Liver (tissue), 9 donors: ENCODE measurements around the gene PRPF40B. TPM values are rescaled to one million over a fixed set of nuclear protein-coding genes. Genes with fewer than 3 reads are reported as not detected.

Experiments
- DNase-seq: peaks from one replicate; pipeline ENCODE4 v3.0.0-alpha.2; 2017; ENCODE audit warnings: low spot score
- H3K27ac ChIP-seq, 2 donors: one replicate each; pipeline ENCODE4 v1.7.0; 2013; ENCODE audit warnings: inconsistent platforms in 2 of 2, low read length in 2 of 2, control low read depth in 1 of 2, low read depth in 1 of 2, mild to moderate bottlenecking in 1 of 2
- H3K27me3 ChIP-seq, 4 donors: one replicate each; pipeline versions ENCODE4 v1.6.1 to v1.7.0; 2013; ENCODE audit warnings: low read length in 3 of 4, inconsistent platforms in 1 of 4, mild to moderate bottlenecking in 1 of 4, moderate library complexity in 1 of 4; ENCODE audit not compliant: control insufficient read depth in 4 of 4, insufficient read depth in 4 of 4
- H3K36me3 ChIP-seq, 4 donors: one replicate each; pipeline versions ENCODE4 v1.6.1 to v1.7.0; 2013; ENCODE audit warnings: low read length in 3 of 4, mild to moderate bottlenecking in 3 of 4, low read depth in 1 of 4, moderate library complexity in 1 of 4; ENCODE audit not compliant: control insufficient read depth in 4 of 4, insufficient read depth in 3 of 4
- H3K4me1 ChIP-seq, 4 donors: one replicate each; pipeline versions ENCODE4 v1.6.1 to v1.7.0; 2013; ENCODE audit warnings: low read length in 3 of 4, mild to moderate bottlenecking in 3 of 4, moderate library complexity in 1 of 4; ENCODE audit not compliant: control insufficient read depth in 4 of 4, insufficient read depth in 4 of 4
- H3K4me3 ChIP-seq, 3 donors: one replicate each; pipeline versions ENCODE4 v1.6.1 to v1.7.0; 2013; ENCODE audit warnings: low read length in 3 of 3, control low read depth in 1 of 3, low read depth in 1 of 3, mild to moderate bottlenecking in 1 of 3
- H3K9ac ChIP-seq, 2 donors: one replicate each; pipeline ENCODE4 v1.7.0; 2013; ENCODE audit warnings: low read length in 2 of 2, mild to moderate bottlenecking in 2 of 2, moderate library complexity in 2 of 2, control low read depth in 1 of 2, low read depth in 1 of 2
- H3K9me3 ChIP-seq, 4 donors: one replicate each; pipeline versions ENCODE4 v1.6.1 to v1.7.0; 2013; ENCODE audit warnings: low read length in 3 of 4; ENCODE audit not compliant: control insufficient read depth in 4 of 4
- EGR1 ChIP-seq, 2 donors: IDR thresholded peaks; 2 replicates each; pipeline ENCODE4 v1.6.1; 2016 to 2018; ENCODE audit warnings: antibody characterized with exemption in 2 of 2, low read depth in 2 of 2
- FOXA1 ChIP-seq: IDR thresholded peaks from 2 replicates; pipeline ENCODE4 v1.6.1; 2016; ENCODE audit warnings: antibody characterized with exemption
- GABPA ChIP-seq, 2 donors: IDR thresholded peaks in 1 of 2; conservative IDR thresholded peaks in 1 of 2; 2 replicates each; pipeline ENCODE4 v1.6.1; 2016; ENCODE audit warnings: antibody characterized with exemption in 2 of 2, mild to moderate bottlenecking in 1 of 2, moderate library complexity in 1 of 2
- HNF4A ChIP-seq, 2 donors: conservative IDR thresholded peaks; 2 replicates each; pipeline ENCODE4 v1.6.1; 2016; ENCODE audit warnings: antibody characterized with exemption in 2 of 2, mild to moderate bottlenecking in 2 of 2
- HNF4G ChIP-seq: IDR thresholded peaks from 2 replicates; pipeline ENCODE4 v1.6.1; 2016; ENCODE audit warnings: antibody characterized with exemption
- JUND ChIP-seq, 2 donors: IDR thresholded peaks; 2 replicates each; pipeline ENCODE4 v1.6.1; 2016; ENCODE audit warnings: antibody characterized with exemption in 2 of 2
- NR2F2 ChIP-seq: IDR thresholded peaks from 2 replicates; pipeline ENCODE4 v1.6.1; 2016; ENCODE audit warnings: antibody characterized with exemption
- RAD21 ChIP-seq, 2 donors: IDR thresholded peaks; 2 replicates each; pipeline ENCODE4 v1.6.1; 2016; ENCODE audit warnings: antibody characterized with exemption in 2 of 2, mild to moderate bottlenecking in 2 of 2
- RXRA ChIP-seq, 2 donors: IDR thresholded peaks; 2 replicates each; pipeline ENCODE4 v1.6.1; 2017 to 2018; ENCODE audit warnings: antibody characterized with exemption in 2 of 2, mild to moderate bottlenecking in 1 of 2
- SP1 ChIP-seq: IDR thresholded peaks from 2 replicates; pipeline ENCODE4 v1.6.1; 2018; ENCODE audit warnings: antibody characterized with exemption, mild to moderate bottlenecking
- TAF1 ChIP-seq: conservative IDR thresholded peaks from 2 replicates; pipeline ENCODE4 v1.6.1; 2016; ENCODE audit warnings: antibody characterized with exemption, mild to moderate bottlenecking
- YY1 ChIP-seq: IDR thresholded peaks from 2 replicates; pipeline ENCODE4 v1.6.1; 2016; ENCODE audit warnings: antibody characterized with exemption, mild to moderate bottlenecking
- WGBS: extraction: QIAGEN DNeasy Blood & Tissue Kit; methylation state at CpG from one replicate; pipeline ENCODE4 v1.1.7; 2013; 5-methylcytosine and 5-hydroxymethylcytosine counted together
- polyA plus RNA-seq, 2 donors: library from polyadenylated mRNA; stranded (reverse) in 1 of 2; unstranded in 1 of 2; fragments of 200-250 nt in 1 of 2; fragments of >200 nt in 1 of 2; fragmentation: Nextera tagmentation in 1 of 2; extraction: Ambion mirVana in 1 of 2; gene quantifications; one replicate each; pipeline versions ENCODE4 v1.2.1 to v1.2.3, GENCODE V29; 2013 to 2015
- total RNA-seq, 2 donors: library from RNA; depleted of rRNA; stranded (reverse); fragments of >200 nt; gene quantifications; one replicate each; pipeline ENCODE4 v1.2.3, GENCODE V29; 2014
- TF ChIP-seq, protein P1 (sequence below): IDR thresholded peaks from 2 replicates; pipeline ENCODE4 v1.6.1; 2016; ENCODE audit warnings: antibody characterized with exemption
- TF ChIP-seq, protein P2 (sequence below): IDR thresholded peaks from 2 replicates; pipeline ENCODE4 v1.6.1; 2016; ENCODE audit warnings: antibody characterized with exemption
- TF ChIP-seq, protein P3 (sequence below): IDR thresholded peaks from 2 replicates; pipeline ENCODE4 v1.6.1; 2016; ENCODE audit warnings: antibody characterized with exemption, mild to moderate bottlenecking
- donor health status: healthy.
- donor health status: healthy.
- donor health status: healthy.
- donor health status: healthy.
- donor health status: healthy.

Gene PRPF40B
- total and polyA plus RNA-seq, 4 donors: 2.4 to 4.8 (median 3.9) TPM

DNA sequence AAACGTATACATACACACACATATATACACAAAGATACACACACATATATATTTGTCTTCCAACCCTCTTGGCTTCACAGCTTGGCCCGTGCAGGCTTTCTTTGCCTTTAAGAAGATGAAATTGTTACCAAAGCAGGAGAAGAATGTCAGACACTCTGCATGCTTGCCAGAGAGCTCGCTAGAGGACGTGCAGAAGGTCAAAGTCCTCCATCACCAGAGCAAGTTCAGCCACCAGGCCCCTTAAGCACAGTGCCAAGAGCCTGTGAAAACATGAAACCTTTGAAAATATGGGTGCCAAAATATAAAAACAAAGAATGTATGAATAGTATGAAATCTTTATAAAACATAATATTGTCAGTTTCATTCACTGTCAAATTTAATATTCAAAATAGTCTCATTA, 40.5 kb upstream of the PRPF40B start:
- H3K36me3 ChIP-seq: peaks cover 0 to 2% (median 0%) of the 10 kb centered on the region in 4 donors
- H3K4me1 ChIP-seq: peaks cover 0 to 8% (median 5%) of the 10 kb centered on the region in 4 donors
- no peak for DNase-seq
- no peak overlapping the region for H3K4me3 ChIP-seq
- 41% methylated on average over 4 of the region's 4 CpGs for WGBS
- no peaks in the 10 kb centered on the region for H3K27me3 ChIP-seq
- no peak overlapping the region for H3K27ac ChIP-seq
- TF ChIP-seq RXRA (IDR thresholded peaks at IDR 0.05): peak; percentile 29 to 37
- TF ChIP-seq HNF4A (conservative IDR thresholded peaks at IDR 0.05): peak; percentile 45 to 55
- peak; percentile 85 for TF ChIP-seq NR2F2
- no peak for TF ChIP-seq EGR1 (IDR thresholded peaks at IDR 0.05; ENCODE audit: low read depth in 2 of 2)
- TF ChIP-seq TAF1: no peak
- TF ChIP-seq RAD21 (IDR thresholded peaks at IDR 0.05): peak in 1 of 2 donors; percentile 17
- no peak overlapping the region for H3K9ac ChIP-seq
- H3K9me3 ChIP-seq: no peaks in the 10 kb centered on the region

DNA sequence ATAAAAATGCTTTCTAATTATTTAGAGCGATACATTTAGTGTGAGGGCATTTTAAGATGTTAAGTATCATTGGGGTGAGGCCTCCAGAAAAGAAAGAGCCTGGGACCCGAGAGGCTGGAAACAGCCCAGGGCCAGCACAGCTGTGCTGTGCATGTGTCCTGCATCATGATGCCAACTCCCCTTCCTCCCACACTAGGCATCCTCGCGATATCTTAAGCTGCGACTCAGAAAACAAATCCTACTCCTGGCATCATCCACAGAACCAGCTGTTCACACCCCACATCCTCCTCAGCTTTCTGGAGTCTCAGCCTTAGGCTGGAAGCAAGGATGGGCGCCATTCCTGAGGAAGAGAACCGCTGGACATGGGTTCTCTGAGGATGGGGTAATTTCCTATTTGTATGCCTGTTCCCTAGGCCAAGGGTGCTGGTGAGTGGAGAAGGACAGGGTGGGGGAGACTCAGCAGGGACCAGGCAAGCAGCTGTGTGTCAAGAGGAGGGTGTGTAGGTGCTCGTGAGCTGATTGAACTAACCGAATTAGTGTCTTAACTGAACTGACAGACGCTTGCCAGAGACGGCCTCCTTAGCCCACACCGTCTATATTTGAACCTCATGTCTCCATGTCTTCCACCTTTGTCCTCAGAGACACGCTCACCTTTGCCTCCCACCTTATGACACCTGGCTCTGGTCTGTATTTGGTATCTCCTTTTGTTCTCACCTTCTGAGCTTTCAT, 39.8 kb upstream of the PRPF40B start:
- Histone ChIP-seq H3K27me3 (no peaks in the 10 kb centered on the region), H3K9me3 (no peaks in the 10 kb centered on the region), H3K36me3 (peaks cover 0 to 2% (median 0%) of the 10 kb centered on the region in 4 donors), H3K27ac (no peak overlapping the region), H3K4me3 (no peak overlapping the region), H3K4me1 (peaks cover 0 to 8% (median 5%) of the 10 kb centered on the region in 4 donors), H3K9ac (no peak overlapping the region)
- no peak for TF ChIP-seq RAD21 (IDR thresholded peaks at IDR 0.05)
- TF ChIP-seq, protein P1, sequence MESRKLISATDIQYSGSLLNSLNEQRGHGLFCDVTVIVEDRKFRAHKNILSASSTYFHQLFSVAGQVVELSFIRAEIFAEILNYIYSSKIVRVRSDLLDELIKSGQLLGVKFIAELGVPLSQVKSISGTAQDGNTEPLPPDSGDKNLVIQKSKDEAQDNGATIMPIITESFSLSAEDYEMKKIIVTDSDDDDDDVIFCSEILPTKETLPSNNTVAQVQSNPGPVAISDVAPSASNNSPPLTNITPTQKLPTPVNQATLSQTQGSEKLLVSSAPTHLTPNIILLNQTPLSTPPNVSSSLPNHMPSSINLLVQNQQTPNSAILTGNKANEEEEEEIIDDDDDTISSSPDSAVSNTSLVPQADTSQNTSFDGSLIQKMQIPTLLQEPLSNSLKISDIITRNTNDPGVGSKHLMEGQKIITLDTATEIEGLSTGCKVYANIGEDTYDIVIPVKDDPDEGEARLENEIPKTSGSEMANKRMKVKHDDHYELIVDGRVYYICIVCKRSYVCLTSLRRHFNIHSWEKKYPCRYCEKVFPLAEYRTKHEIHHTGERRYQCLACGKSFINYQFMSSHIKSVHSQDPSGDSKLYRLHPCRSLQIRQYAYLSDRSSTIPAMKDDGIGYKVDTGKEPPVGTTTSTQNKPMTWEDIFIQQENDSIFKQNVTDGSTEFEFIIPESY: no peak
- TF ChIP-seq TAF1: no peak
- TF ChIP-seq NR2F2: no peak
- TF ChIP-seq SP1: no peak
- no peak for TF ChIP-seq HNF4G
- TF ChIP-seq HNF4A (conservative IDR thresholded peaks at IDR 0.05): no peak
- TF ChIP-seq, protein P2, sequence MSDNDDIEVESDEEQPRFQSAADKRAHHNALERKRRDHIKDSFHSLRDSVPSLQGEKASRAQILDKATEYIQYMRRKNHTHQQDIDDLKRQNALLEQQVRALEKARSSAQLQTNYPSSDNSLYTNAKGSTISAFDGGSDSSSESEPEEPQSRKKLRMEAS: no peak
- no peak for DNase-seq
- 90% methylated on average over 13 of the region's 13 CpGs for WGBS

DNA sequence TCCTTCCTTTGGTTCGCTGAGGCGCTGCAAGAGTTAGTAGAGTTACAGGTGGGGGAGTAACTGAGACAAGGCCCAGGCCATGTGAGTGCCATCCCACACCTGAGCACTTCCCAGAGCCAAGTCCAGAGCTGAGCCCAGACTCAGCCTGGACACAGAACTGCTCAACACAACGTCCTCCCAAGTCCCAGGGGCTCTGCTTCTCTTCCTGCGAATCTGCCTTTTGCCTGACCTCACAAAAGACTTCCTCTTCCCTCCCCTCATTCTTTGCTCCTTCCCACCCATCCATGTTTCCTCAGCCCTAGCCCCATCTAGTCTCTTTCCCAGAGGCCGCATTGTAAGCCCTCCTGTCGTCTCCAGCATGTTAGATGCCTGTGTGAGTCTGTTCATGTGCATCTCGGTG, 38.8 kb upstream of the PRPF40B start:
- H3K27me3 ChIP-seq: no peaks in the 10 kb centered on the region
- H3K27ac ChIP-seq: no peak overlapping the region
- no peak overlapping the region for H3K4me3 ChIP-seq
- H3K4me1 ChIP-seq: peaks cover 0 to 8% (median 5%) of the 10 kb centered on the region in 4 donors
- no peaks in the 10 kb centered on the region for H3K9me3 ChIP-seq
- H3K36me3 ChIP-seq: peaks cover 0 to 2% (median 0%) of the 10 kb centered on the region in 4 donors
- DNase-seq: no peak
- 87% methylated on average over 7 of the region's 7 CpGs for WGBS
- H3K9ac ChIP-seq: no peak overlapping the region
- TF ChIP-seq HNF4G: no peak
- TF ChIP-seq, protein P1: no peak
- TF ChIP-seq FOXA1: no peak
- no peak for TF ChIP-seq HNF4A (conservative IDR thresholded peaks at IDR 0.05)
- no peak for TF ChIP-seq JUND (IDR thresholded peaks at IDR 0.05)
- TF ChIP-seq GABPA (IDR thresholded peaks at IDR 0.05 in 1 of 2, conservative IDR thresholded peaks at IDR 0.05 in 1 of 2): no peak
- TF ChIP-seq, protein P3, sequence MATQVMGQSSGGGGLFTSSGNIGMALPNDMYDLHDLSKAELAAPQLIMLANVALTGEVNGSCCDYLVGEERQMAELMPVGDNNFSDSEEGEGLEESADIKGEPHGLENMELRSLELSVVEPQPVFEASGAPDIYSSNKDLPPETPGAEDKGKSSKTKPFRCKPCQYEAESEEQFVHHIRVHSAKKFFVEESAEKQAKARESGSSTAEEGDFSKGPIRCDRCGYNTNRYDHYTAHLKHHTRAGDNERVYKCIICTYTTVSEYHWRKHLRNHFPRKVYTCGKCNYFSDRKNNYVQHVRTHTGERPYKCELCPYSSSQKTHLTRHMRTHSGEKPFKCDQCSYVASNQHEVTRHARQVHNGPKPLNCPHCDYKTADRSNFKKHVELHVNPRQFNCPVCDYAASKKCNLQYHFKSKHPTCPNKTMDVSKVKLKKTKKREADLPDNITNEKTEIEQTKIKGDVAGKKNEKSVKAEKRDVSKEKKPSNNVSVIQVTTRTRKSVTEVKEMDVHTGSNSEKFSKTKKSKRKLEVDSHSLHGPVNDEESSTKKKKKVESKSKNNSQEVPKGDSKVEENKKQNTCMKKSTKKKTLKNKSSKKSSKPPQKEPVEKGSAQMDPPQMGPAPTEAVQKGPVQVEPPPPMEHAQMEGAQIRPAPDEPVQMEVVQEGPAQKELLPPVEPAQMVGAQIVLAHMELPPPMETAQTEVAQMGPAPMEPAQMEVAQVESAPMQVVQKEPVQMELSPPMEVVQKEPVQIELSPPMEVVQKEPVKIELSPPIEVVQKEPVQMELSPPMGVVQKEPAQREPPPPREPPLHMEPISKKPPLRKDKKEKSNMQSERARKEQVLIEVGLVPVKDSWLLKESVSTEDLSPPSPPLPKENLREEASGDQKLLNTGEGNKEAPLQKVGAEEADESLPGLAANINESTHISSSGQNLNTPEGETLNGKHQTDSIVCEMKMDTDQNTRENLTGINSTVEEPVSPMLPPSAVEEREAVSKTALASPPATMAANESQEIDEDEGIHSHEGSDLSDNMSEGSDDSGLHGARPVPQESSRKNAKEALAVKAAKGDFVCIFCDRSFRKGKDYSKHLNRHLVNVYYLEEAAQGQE: no peak
- TF ChIP-seq NR2F2: no peak
- no peak for TF ChIP-seq SP1
- no peak for TF ChIP-seq RXRA (IDR thresholded peaks at IDR 0.05)
- no peak for TF ChIP-seq TAF1
- TF ChIP-seq YY1: no peak
- no peak for TF ChIP-seq EGR1 (IDR thresholded peaks at IDR 0.05; ENCODE audit: low read depth in 2 of 2)
- no peak for TF ChIP-seq RAD21 (IDR thresholded peaks at IDR 0.05)
